Measurements from ENCODE around the gene GNB1L.

DNA sequence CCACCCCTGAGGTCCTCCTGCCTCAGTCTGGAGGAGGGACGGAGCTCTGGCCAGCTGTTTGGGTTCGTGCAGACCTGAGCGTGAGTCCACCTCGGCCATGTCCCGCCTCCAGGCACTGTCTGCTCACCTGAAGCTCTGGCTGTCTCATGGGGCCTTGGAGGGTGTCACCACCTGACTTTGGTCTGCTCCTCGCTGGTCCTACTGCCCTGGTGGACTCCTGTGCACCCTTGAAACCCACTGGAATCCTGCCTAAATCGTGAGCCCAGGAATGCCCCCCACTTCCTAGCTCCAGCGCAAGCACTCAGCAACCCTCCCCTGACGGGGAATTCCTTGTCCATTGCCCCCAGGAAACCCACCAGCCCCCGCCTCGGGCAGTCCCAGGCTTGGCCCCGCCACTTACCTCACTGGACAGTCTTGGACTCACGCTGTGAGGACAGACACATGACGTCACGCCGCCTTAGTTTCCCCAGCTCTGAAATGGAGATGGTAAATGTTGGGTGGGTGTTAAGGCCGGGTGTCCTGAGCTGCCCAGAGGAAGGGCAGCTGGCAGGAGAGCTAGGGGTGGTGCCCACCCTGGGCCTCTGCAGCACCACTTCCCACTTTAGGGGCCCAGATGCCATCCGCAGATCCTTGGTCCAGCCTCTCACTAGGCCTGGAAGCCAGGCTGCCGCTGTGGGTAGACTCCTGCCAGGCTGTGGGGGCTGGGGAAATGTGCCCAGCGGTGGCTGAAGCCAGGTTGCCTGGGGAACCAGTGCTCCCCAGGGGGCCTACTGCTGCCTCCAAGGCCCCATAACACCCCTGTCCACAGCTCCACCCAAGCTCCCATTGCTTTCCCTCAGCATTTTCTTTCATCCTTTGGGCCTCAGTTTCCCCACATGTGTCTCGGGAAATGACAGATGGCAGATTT is 112.3 kb downstream of the GNB1L start:
- TF ChIP-seq CREB5 (CRISPR knock-in tag; IDR thresholded peaks at IDR 0.05; ENCODE audit: low read depth) (no peak), RARB (CRISPR knock-in tag; IDR thresholded peaks at IDR 0.05) (no peak), ZNF8 (CRISPR knock-in tag; IDR thresholded peaks at IDR 0.05) (no peak), ARNTL (CRISPR knock-in tag; IDR thresholded peaks at IDR 0.05; ENCODE audit: borderline replicate concordance, low read depth) (no peak), CSDC2 (CRISPR knock-in tag; IDR thresholded peaks at IDR 0.05) (no peak), PATZ1 (CRISPR knock-in tag; IDR thresholded peaks at IDR 0.05; ENCODE audit: borderline replicate concordance) (no peak), BACH2 (CRISPR knock-in tag; IDR thresholded peaks at IDR 0.05; ENCODE audit: borderline replicate concordance) (no peak), CSRNP3 (CRISPR knock-in tag; IDR thresholded peaks at IDR 0.05) (no peak)
- TF ChIP-seq, protein P1, sequence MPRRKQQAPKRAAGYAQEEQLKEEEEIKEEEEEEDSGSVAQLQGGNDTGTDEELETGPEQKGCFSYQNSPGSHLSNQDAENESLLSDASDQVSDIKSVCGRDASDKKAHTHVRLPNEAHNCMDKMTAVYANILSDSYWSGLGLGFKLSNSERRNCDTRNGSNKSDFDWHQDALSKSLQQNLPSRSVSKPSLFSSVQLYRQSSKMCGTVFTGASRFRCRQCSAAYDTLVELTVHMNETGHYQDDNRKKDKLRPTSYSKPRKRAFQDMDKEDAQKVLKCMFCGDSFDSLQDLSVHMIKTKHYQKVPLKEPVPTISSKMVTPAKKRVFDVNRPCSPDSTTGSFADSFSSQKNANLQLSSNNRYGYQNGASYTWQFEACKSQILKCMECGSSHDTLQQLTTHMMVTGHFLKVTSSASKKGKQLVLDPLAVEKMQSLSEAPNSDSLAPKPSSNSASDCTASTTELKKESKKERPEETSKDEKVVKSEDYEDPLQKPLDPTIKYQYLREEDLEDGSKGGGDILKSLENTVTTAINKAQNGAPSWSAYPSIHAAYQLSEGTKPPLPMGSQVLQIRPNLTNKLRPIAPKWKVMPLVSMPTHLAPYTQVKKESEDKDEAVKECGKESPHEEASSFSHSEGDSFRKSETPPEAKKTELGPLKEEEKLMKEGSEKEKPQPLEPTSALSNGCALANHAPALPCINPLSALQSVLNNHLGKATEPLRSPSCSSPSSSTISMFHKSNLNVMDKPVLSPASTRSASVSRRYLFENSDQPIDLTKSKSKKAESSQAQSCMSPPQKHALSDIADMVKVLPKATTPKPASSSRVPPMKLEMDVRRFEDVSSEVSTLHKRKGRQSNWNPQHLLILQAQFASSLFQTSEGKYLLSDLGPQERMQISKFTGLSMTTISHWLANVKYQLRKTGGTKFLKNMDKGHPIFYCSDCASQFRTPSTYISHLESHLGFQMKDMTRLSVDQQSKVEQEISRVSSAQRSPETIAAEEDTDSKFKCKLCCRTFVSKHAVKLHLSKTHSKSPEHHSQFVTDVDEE (CRISPR knock-in tag; IDR thresholded peaks at IDR 0.05), result no peak

Measured in SK-N-SH treated with all-trans-retinoic acid at 6 μM for 48 hours (cell line).